Type B pancreatic cell (in vitro differentiated cells): ENCODE measurements around the gene MINDY2. TPM values are rescaled to one million over a fixed set of nuclear protein-coding genes. Genes with fewer than 3 reads are reported as not detected.
"Not testable (repeated sequence)": the region's sequence is repeated elsewhere in the genome, so short reads cannot be mapped to it uniquely, and the experiment has no call there.

Source experiments
- DNase-seq: peaks from one replicate; pipeline ENCODE4 v3.0.0; 2021; ENCODE audit warnings: mixed read lengths; ENCODE audit not compliant: unreplicated experiment; ENCODE audit errors: extremely low spot score
- H3K27ac Mint-ChIP-seq: 2 replicates; pipeline ENCODE4 v1.8.0; 2021; ENCODE audit warnings: mild to moderate bottlenecking, mixed read lengths
- H3K27me3 Mint-ChIP-seq: 2 replicates; pipeline ENCODE4 v1.8.0; 2021; ENCODE audit warnings: mixed read lengths
- H3K36me3 Mint-ChIP-seq: 2 replicates; pipeline ENCODE4 v1.8.0; 2021; ENCODE audit warnings: mixed read lengths
- H3K4me1 Mint-ChIP-seq: one replicate; pipeline ENCODE4 v1.8.0; 2021; ENCODE audit warnings: mixed read lengths; ENCODE audit not compliant: unreplicated experiment
- H3K4me3 Mint-ChIP-seq: 2 replicates; pipeline ENCODE4 v1.8.0; 2021; ENCODE audit warnings: mild to moderate bottlenecking, mixed read lengths
- H3K9me3 Mint-ChIP-seq: 2 replicates; pipeline ENCODE4 v1.8.0; 2021; ENCODE audit warnings: mixed read lengths
- total RNA-seq: library from RNA; stranded (reverse); gene quantifications from 2 replicates; pipeline ENCODE4 v1.2.1, GENCODE V29; 2021; ENCODE audit warnings: low replicate concordance
- TF ChIP-seq, protein P1 (sequence below): fragments of 200-600 bp; sonication (generic); conservative IDR thresholded peaks from 2 replicates; pipeline ENCODE4 v1.5.0; 2021; ENCODE audit warnings: antibody characterized with exemption, mild to moderate bottlenecking

The MINDY2 gene
- total RNA-seq, 1 donor from 2014 or later = 39.8 TPM

- peaks cover 9% of the 10 kb centered on the region for H3K4me1 Mint-ChIP-seq
- H3K27ac Mint-ChIP-seq = no peak overlapping the region
- TF ChIP-seq, protein P1, sequence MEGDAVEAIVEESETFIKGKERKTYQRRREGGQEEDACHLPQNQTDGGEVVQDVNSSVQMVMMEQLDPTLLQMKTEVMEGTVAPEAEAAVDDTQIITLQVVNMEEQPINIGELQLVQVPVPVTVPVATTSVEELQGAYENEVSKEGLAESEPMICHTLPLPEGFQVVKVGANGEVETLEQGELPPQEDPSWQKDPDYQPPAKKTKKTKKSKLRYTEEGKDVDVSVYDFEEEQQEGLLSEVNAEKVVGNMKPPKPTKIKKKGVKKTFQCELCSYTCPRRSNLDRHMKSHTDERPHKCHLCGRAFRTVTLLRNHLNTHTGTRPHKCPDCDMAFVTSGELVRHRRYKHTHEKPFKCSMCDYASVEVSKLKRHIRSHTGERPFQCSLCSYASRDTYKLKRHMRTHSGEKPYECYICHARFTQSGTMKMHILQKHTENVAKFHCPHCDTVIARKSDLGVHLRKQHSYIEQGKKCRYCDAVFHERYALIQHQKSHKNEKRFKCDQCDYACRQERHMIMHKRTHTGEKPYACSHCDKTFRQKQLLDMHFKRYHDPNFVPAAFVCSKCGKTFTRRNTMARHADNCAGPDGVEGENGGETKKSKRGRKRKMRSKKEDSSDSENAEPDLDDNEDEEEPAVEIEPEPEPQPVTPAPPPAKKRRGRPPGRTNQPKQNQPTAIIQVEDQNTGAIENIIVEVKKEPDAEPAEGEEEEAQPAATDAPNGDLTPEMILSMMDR = no peak
- H3K36me3 Mint-ChIP-seq = no peaks in the 10 kb centered on the region
- H3K4me3 Mint-ChIP-seq = peak overlapping the region; percentile 67
- H3K27me3 Mint-ChIP-seq = no peaks in the 10 kb centered on the region
- H3K9me3 Mint-ChIP-seq = peaks cover 4% of the 10 kb centered on the region
- DNase-seq = no peak
Observed at GRCh38 chr15:58766290-58766689, 4.8 kb upstream of the MINDY2 start.

DNA sequence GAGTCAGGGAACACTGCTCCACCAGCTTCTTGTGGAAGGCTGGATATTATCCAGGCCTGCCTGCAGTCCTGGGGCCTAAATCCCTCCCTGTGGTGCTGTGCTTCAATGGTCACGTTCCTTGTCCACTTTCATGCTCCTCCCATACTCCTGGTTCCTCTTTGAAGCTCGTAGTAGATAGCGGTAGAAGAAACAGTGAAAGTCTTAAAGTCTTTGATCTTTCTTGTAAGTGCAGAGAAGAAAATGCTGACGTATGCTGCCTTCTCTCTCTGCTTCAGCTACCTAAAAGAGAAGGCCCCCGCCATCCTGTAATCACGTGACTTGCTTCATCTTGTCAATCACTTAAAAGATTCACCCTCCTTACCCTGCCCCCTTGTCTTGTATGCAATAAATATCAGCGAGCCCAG lies 2.5 kb upstream of the MINDY2 start:
- peak overlapping the region; percentile 19 for H3K27ac Mint-ChIP-seq
- not testable (repeated sequence) for H3K4me3 Mint-ChIP-seq, H3K27me3 Mint-ChIP-seq, H3K36me3 Mint-ChIP-seq, H3K9me3 Mint-ChIP-seq, DNase-seq
- H3K4me1 Mint-ChIP-seq = peaks cover 13% of the 10 kb centered on the region

DNA sequence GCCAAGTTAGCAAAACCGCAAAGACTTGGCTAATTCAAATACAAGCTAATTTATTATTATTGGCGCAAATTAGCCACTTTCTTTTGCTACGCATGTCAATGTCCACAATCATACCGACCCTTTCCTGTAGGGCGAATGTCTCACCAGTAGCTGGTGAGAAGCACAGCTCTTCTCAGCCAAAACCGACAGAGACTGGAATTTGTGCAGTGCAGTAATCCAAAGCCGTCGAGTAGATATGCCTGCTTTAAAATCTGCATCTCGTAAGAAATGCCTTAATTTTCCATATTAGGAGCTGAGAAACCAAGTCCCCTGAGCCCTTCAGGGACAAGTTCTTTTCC lies 614 bp upstream of the MINDY2 start:
- H3K27me3 Mint-ChIP-seq = no peaks in the 10 kb centered on the region
- peaks cover 13% of the 10 kb centered on the region for H3K4me1 Mint-ChIP-seq
- TF ChIP-seq, protein P1 = peak; percentile 56
- H3K9me3 Mint-ChIP-seq = no peaks in the 10 kb centered on the region
- no peak for DNase-seq
- H3K27ac Mint-ChIP-seq = peak overlapping the region; percentile 100
- no peaks in the 10 kb centered on the region for H3K36me3 Mint-ChIP-seq
- H3K4me3 Mint-ChIP-seq = no peak overlapping the region

DNA sequence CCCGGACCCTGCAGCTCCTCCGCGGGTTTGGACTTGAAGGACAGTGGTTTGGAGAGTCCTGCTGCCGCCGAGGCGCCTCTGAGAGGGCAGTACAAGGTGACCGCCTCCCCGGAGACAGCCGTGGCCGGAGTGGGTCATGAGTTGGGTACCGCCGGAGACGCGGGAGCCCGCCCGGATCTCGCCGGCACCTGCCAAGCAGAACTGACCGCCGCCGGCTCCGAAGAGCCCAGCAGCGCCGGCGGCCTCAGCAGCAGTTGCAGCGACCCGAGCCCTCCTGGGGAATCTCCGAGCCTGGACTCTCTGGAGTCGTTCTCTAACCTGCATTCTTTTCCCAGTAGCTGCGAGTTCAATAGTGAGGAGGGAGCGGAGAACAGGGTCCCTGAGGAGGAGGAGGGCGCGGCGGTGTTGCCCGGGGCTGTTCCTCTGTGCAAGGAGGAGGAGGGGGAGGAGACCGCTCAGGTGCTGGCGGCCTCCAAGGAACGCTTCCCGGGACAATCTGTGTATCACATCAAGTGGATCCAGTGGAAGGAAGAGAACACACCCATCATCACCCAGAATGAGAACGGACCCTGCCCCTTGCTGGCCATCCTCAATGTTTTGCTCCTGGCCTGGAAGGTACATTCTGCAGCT lies 634 bp downstream of the MINDY2 start:
- peak; percentile 72 for DNase-seq
- no peaks in the 10 kb centered on the region for H3K9me3 Mint-ChIP-seq
- no peaks in the 10 kb centered on the region for H3K27me3 Mint-ChIP-seq
- TF ChIP-seq, protein P1 = no peak
- no peak overlapping the region for H3K4me3 Mint-ChIP-seq
- H3K36me3 Mint-ChIP-seq = no peaks in the 10 kb centered on the region
- peaks cover 13% of the 10 kb centered on the region for H3K4me1 Mint-ChIP-seq
- H3K27ac Mint-ChIP-seq = peak overlapping the region; percentile 100

- TF ChIP-seq, protein P1 = no peak
- H3K4me1 Mint-ChIP-seq = peaks cover 13% of the 10 kb centered on the region
- H3K4me3 Mint-ChIP-seq = no peak overlapping the region
- no peak for DNase-seq
- no peaks in the 10 kb centered on the region for H3K27me3 Mint-ChIP-seq
- H3K27ac Mint-ChIP-seq = no peak overlapping the region
- peaks cover 5% of the 10 kb centered on the region for H3K36me3 Mint-ChIP-seq
- H3K9me3 Mint-ChIP-seq = no peaks in the 10 kb centered on the region
Observed at GRCh38 chr15:58773024-58773423, 1.9 kb downstream of the MINDY2 start.

- no peak overlapping the region for H3K4me3 Mint-ChIP-seq
- H3K27ac Mint-ChIP-seq = no peak overlapping the region
- H3K9me3 Mint-ChIP-seq = no peaks in the 10 kb centered on the region
- peaks cover 9% of the 10 kb centered on the region for H3K36me3 Mint-ChIP-seq
- no peaks in the 10 kb centered on the region for H3K27me3 Mint-ChIP-seq
- H3K4me1 Mint-ChIP-seq = peaks cover 8% of the 10 kb centered on the region
- TF ChIP-seq, protein P1 = no peak
- no peak for DNase-seq
Observed at GRCh38 chr15:58775402-58775801, 4.3 kb downstream of the MINDY2 start.
